Activated T-helper 9 cell treated with anti-CD3 and anti-CD28 coated beads, Interleukin-2, amount 50 U/mL, for 16 hours (primary cell): Measurements from ENCODE around the gene PRPF19.
"Not testable (repeated sequence)": the region's sequence is repeated elsewhere in the genome, so short reads cannot be mapped to it uniquely, and the experiment has no call there.

Experiments
- DNase-seq: peaks from one replicate; pipeline ENCODE4 v3.0.0-alpha.2; 2020; ENCODE audit warnings: low read depth

PRPF19 gene

GRCh38 chr11:60923326-60923725, 16.9 kb upstream of the PRPF19 start:
- no peak for DNase-seq

- no peak for DNase-seq
These were observed 16.5 kb upstream of the PRPF19 start for GRCh38 chr11:60922906-60923305.

- no peak for DNase-seq
These were observed 15.5 kb upstream of the PRPF19 start for GRCh38 chr11:60921777-60922335.

- no peak for DNase-seq
These were observed 14.9 kb upstream of the PRPF19 start for GRCh38 chr11:60921259-60921658.

- no peak for DNase-seq
These were observed 13.6 kb upstream of the PRPF19 start for GRCh38 chr11:60919956-60920355.

- DNase-seq: no peak
These were observed 12.9 kb upstream of the PRPF19 start for GRCh38 chr11:60919320-60919719.

- DNase-seq: no peak
These were observed 12.5 kb upstream of the PRPF19 start for GRCh38 chr11:60918939-60919265.

- DNase-seq: no peak
These were observed 12.0 kb upstream of the PRPF19 start for GRCh38 chr11:60918251-60918938.

- no peak for DNase-seq
These were observed 10.9 kb upstream of the PRPF19 start for GRCh38 chr11:60917267-60917666.

GRCh38 chr11:60916669-60917206, 10.4 kb upstream of the PRPF19 start:
- no peak for DNase-seq

GRCh38 chr11:60915248-60915914, 9.0 kb upstream of the PRPF19 start:
- peak; percentile 65 for DNase-seq

- DNase-seq: no peak
These were observed 8.4 kb upstream of the PRPF19 start for GRCh38 chr11:60914633-60915247.

GRCh38 chr11:60913793-60914632, 7.6 kb upstream of the PRPF19 start, which contains the start of gene TMEM109:
Gene TMEM109 (plus strand): TSS chr11:60914158. CDS start chr11:60919694, 5,536 bp downstream.
- peak; percentile 81 for DNase-seq

GRCh38 chr11:60912851-60913528, 6.6 kb upstream of the PRPF19 start:
- no peak for DNase-seq

GRCh38 chr11:60912223-60912850, 6.0 kb upstream of the PRPF19 start:
- DNase-seq: no peak

GRCh38 chr11:60910711-60911380, 4.5 kb upstream of the PRPF19 start:
- no peak for DNase-seq

- no peak for DNase-seq
These were observed 3.9 kb upstream of the PRPF19 start for GRCh38 chr11:60910281-60910687.

GRCh38 chr11:60909680-60910280, 3.4 kb upstream of the PRPF19 start:
- not testable (repeated sequence) for DNase-seq

- no peak for DNase-seq
These were observed 2.4 kb upstream of the PRPF19 start for GRCh38 chr11:60908803-60909202.
